ENCODE measurements around the gene NDUFS1. TPM values are rescaled to one million over a fixed set of nuclear protein-coding genes. Genes with fewer than 3 reads are reported as not detected.

NDUFS1 gene
- total and polyA plus RNA-seq, 2 donors (not counting 1 experiment from before 2014, with no cell fraction given) = 12.3 to 46.3 TPM

DNA sequence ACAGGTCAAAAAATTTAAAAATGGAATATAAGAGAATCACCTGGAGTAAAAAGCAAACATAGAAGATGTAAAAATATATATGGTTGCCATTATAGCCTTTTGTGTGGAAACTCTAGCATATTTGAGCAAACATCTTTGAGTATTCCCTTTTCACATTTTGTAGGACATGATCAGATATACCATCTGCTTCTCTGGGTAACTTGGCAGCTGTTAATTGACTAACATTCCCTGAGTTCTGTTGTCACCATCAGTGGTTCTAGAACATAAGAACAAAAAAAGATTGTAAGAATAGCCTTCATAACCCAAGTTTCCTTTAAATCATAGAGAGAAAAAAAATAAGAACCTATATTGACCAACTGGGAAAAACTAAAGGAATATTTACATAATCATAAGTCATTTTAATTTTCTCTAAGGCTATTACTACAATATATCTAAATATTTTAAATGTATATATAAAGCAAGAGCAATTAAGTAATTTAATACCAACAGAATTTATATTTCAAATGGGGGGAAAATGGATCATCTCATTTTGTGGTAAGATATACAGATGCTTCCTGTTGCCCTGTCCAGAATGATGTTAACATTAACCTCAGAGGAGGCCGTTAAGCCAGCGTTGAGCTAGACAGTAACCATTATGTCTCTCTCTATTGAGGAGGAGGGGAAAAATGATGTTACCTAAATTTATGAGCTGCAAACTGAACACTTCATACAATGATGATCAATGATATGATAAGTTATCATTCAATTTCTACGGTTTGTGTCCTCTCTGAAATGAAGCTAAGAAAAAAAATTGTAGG lies 63.5 kb downstream of the NDUFS1 start:
- Mint-ChIP-seq H3K9me3 (ENCODE audit: insufficient read depth) (no peaks in the 10 kb centered on the region), H3K4me1 (no peaks in the 10 kb centered on the region), H3K4me3 (no peak overlapping the region), H3K27ac (no peak overlapping the region), H3K27me3 (no peaks in the 10 kb centered on the region)
- no peak for TF ChIP-seq EZH2 (IDR thresholded peaks at IDR 0.05; ENCODE audit: borderline replicate concordance, insufficient read depth, low read depth, low read length, poor library complexity, severe bottlenecking)
- TF ChIP-seq, protein P1, sequence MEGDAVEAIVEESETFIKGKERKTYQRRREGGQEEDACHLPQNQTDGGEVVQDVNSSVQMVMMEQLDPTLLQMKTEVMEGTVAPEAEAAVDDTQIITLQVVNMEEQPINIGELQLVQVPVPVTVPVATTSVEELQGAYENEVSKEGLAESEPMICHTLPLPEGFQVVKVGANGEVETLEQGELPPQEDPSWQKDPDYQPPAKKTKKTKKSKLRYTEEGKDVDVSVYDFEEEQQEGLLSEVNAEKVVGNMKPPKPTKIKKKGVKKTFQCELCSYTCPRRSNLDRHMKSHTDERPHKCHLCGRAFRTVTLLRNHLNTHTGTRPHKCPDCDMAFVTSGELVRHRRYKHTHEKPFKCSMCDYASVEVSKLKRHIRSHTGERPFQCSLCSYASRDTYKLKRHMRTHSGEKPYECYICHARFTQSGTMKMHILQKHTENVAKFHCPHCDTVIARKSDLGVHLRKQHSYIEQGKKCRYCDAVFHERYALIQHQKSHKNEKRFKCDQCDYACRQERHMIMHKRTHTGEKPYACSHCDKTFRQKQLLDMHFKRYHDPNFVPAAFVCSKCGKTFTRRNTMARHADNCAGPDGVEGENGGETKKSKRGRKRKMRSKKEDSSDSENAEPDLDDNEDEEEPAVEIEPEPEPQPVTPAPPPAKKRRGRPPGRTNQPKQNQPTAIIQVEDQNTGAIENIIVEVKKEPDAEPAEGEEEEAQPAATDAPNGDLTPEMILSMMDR (IDR thresholded peaks at IDR 0.05) = no peak
- Histone ChIP-seq H3K4me3 (ENCODE audit: control extremely low read depth in 1 of 5, extremely low read depth in 1 of 5, insufficient read depth in 1 of 5, low read depth in 2 of 5, low read length in 4 of 5) (no peak overlapping the region), H4K20me1 (ENCODE audit: control insufficient read depth, insufficient read depth, low read length, poor library complexity, severe bottlenecking) (no peaks in the 10 kb centered on the region), H2AFZ (ENCODE audit: insufficient read depth, low read depth, low read length, poor library complexity, severe bottlenecking) (no peak overlapping the region), H3K27ac (ENCODE audit: low read length in 2 of 2) (no peak overlapping the region), H3K9ac (ENCODE audit: low read length) (no peak overlapping the region), H3K36me3 (replicated peaks in 1 of 2; ENCODE audit: control extremely low read depth in 1 of 2, control insufficient read depth in 1 of 2, extremely low read depth in 1 of 2, insufficient read depth in 2 of 2, low read length in 1 of 2) (peaks cover 0 to 2% of the 10 kb centered on the region in 2 experiments), H3K4me1 (ENCODE audit: control insufficient read depth in 2 of 2, insufficient read depth in 2 of 2, low read length in 2 of 2) (no peaks in the 10 kb centered on the region), H3K27me3 (replicated peaks in 1 of 4; ENCODE audit: control extremely low read depth in 1 of 4, control insufficient read depth in 3 of 4, insufficient read depth in 4 of 4, low read length in 3 of 4) (no peaks in the 10 kb centered on the region), H3K79me2 (ENCODE audit: control insufficient read depth, insufficient read depth, low read length) (peaks cover 16% of the 10 kb centered on the region), H3K9me3 (ENCODE audit: control extremely low read depth in 1 of 3, control insufficient read depth in 2 of 3, insufficient read depth in 1 of 3, low read length in 2 of 3) (no peaks in the 10 kb centered on the region), H3K4me2 (replicated peaks; ENCODE audit: low read depth, low read length, poor library complexity, severe bottlenecking) (no peak overlapping the region)
- 0% methylated on average over 1 of the region's 3 CpGs for WGBS (ENCODE audit: insufficient coverage)
- POLR2A ChIA-PET = no interaction called here
- DNase-seq (no peak), ATAC-seq (ENCODE audit: low read depth) (no peak)
- CTCF ChIA-PET = interaction anchor here (0.6 kb wide), 1 partner anchor 22 kb away, joined by 3 read pairs; no protein-coding TSS in a partner anchor
- intact Hi-C loops (cut with micrococcal nuclease) = no loop called here

- Histone ChIP-seq H4K20me1 (ENCODE audit: control insufficient read depth, insufficient read depth, low read length, poor library complexity, severe bottlenecking) (no peaks in the 10 kb centered on the region), H3K4me2 (replicated peaks; ENCODE audit: low read depth, low read length, poor library complexity, severe bottlenecking) (no peak overlapping the region), H3K36me3 (replicated peaks in 1 of 2; ENCODE audit: control extremely low read depth in 1 of 2, control insufficient read depth in 1 of 2, extremely low read depth in 1 of 2, insufficient read depth in 2 of 2, low read length in 1 of 2) (peaks cover 0 to 2% of the 10 kb centered on the region in 2 experiments), H3K27ac (ENCODE audit: low read length in 2 of 2) (no peak overlapping the region), H3K4me1 (ENCODE audit: control insufficient read depth in 2 of 2, insufficient read depth in 2 of 2, low read length in 2 of 2) (peaks cover 0 to under 1% of the 10 kb centered on the region in 2 donors), H2AFZ (ENCODE audit: insufficient read depth, low read depth, low read length, poor library complexity, severe bottlenecking) (no peak overlapping the region), H3K9me3 (ENCODE audit: control extremely low read depth in 1 of 3, control insufficient read depth in 2 of 3, insufficient read depth in 1 of 3, low read length in 2 of 3) (no peaks in the 10 kb centered on the region), H3K27me3 (replicated peaks in 1 of 4; ENCODE audit: control extremely low read depth in 1 of 4, control insufficient read depth in 3 of 4, insufficient read depth in 4 of 4, low read length in 3 of 4) (no peaks in the 10 kb centered on the region), H3K4me3 (ENCODE audit: control extremely low read depth in 1 of 5, extremely low read depth in 1 of 5, insufficient read depth in 1 of 5, low read depth in 2 of 5, low read length in 4 of 5) (no peak overlapping the region), H3K9ac (ENCODE audit: low read length) (no peak overlapping the region), H3K79me2 (ENCODE audit: control insufficient read depth, insufficient read depth, low read length) (peaks cover 50% of the 10 kb centered on the region)
- H3K4me3 Mint-ChIP-seq = no peak overlapping the region
- ATAC-seq (ENCODE audit: low read depth) = no peak
- POLR2A ChIA-PET = no interaction called here
- H3K9me3 Mint-ChIP-seq (ENCODE audit: insufficient read depth) = no peaks in the 10 kb centered on the region
- no peaks in the 10 kb centered on the region for H3K27me3 Mint-ChIP-seq
- WGBS (ENCODE audit: insufficient coverage) = 100% methylated on average over 1 of the region's 2 CpGs
- no peak for DNase-seq
- intact Hi-C loops (cut with micrococcal nuclease) = no loop called here
- no peak for TF ChIP-seq EZH2 (IDR thresholded peaks at IDR 0.05; ENCODE audit: borderline replicate concordance, insufficient read depth, low read depth, low read length, poor library complexity, severe bottlenecking)
- TF ChIP-seq, protein P1 (IDR thresholded peaks at IDR 0.05) = no peak
- H3K27ac Mint-ChIP-seq = no peak overlapping the region
- H3K4me1 Mint-ChIP-seq = peaks cover 5% of the 10 kb centered on the region
- CTCF ChIA-PET = no interaction called here
Measured at GRCh38 chr2:206092297-206092696, 66.9 kb downstream of the NDUFS1 start.

Measured in B cell (primary cell).